Right atrium auricular region (tissue), 2 donors: ENCODE data around the gene MYO5C. TPM values are rescaled to one million over a fixed set of nuclear protein-coding genes. Genes with fewer than 3 reads are reported as not detected.

Source experiments
- DNase-seq: peaks from one replicate; pipeline ENCODE4 v3.0.0-alpha.2; 2019; ENCODE audit warnings: low spot score
- H3K27ac ChIP-seq, 2 donors: fragments of 200-600 bp; sonication (generic); 1 replicate in 1 of 2; 2 replicates in 1 of 2; pipeline ENCODE4 v1.5.1; 2016 to 2019
- H3K27me3 ChIP-seq, 2 donors: fragments of 200-600 bp; sonication (generic); one replicate each; pipeline versions ENCODE4 v1.5.1 to v1.6.0; 2017 to 2019
- H3K36me3 ChIP-seq: fragments of 200-600 bp; sonication (generic); one replicate; pipeline ENCODE4 v1.5.1; 2016
- H3K4me1 ChIP-seq, 2 donors: fragments of 200-600 bp; sonication (generic); one replicate each; pipeline versions ENCODE4 v1.5.1 to v1.6.0; 2017 to 2019
- H3K4me3 ChIP-seq, 2 donors: fragments of 200-600 bp; sonication (generic); 1 replicate in 1 of 2; 2 replicates in 1 of 2; pipeline ENCODE4 v1.5.1; 2017 to 2019; ENCODE audit warnings: mild to moderate bottlenecking in 1 of 2, moderate library complexity in 1 of 2
- H3K9me3 ChIP-seq, 2 donors: fragments of 200-600 bp; sonication (generic); one replicate each; pipeline ENCODE4 v1.5.1; 2019
- CTCF ChIP-seq, 2 donors: fragments of 200-600 bp; sonication (generic); IDR thresholded peaks; one replicate each; pipeline ENCODE4 v1.5.1; 2019; ENCODE audit warnings: antibody characterized with exemption in 2 of 2
- total RNA-seq, 2 donors: library from RNA; depleted of rRNA; stranded (reverse); fragments of >200 nt; gene quantifications; one replicate each; pipeline ENCODE4 v1.1.0, GENCODE V29; 2016

Gene MYO5C
- total RNA-seq, 2 donors from 2014 or later = 2.0 to 5.3 TPM

GRCh38 chr15:52338891-52339290 lies 43.3 kb upstream of the MYO5C start:
- peaks cover 6% of the 10 kb centered on the region for H3K36me3 ChIP-seq
- H3K4me1 ChIP-seq = peaks cover 0 to 14% of the 10 kb centered on the region in 2 donors
- no peak for DNase-seq
- no peak overlapping the region for H3K4me3 ChIP-seq
- H3K27ac ChIP-seq = no peak overlapping the region
- no peaks in the 10 kb centered on the region for H3K9me3 ChIP-seq
- TF ChIP-seq CTCF (IDR thresholded peaks at IDR 0.05) = no peak
- no peaks in the 10 kb centered on the region for H3K27me3 ChIP-seq

GRCh38 chr15:52338058-52338457 lies 42.5 kb upstream of the MYO5C start:
- H3K27ac ChIP-seq = peak overlapping the region; percentile 66 to 83

GRCh38 chr15:52337198-52337853 lies 41.7 kb upstream of the MYO5C start:
- no peak for DNase-seq
- Histone ChIP-seq H3K27ac (peak overlapping the region; percentile 66 to 83), H3K9me3 (no peaks in the 10 kb centered on the region), H3K4me3 (no peak overlapping the region), H3K4me1 (peaks cover 0 to 12% of the 10 kb centered on the region in 2 donors), H3K36me3 (peaks cover 6% of the 10 kb centered on the region), H3K27me3 (no peaks in the 10 kb centered on the region)
- no peak for TF ChIP-seq CTCF (IDR thresholded peaks at IDR 0.05)

More at GRCh38 chr15:52338058-52338457, 42.5 kb upstream of the MYO5C start:
- Histone ChIP-seq H3K36me3 (peaks cover 6% of the 10 kb centered on the region), H3K27me3 (no peaks in the 10 kb centered on the region), H3K9me3 (no peaks in the 10 kb centered on the region), H3K4me1 (peaks cover 0 to 12% of the 10 kb centered on the region in 2 donors), H3K4me3 (no peak overlapping the region)
- no peak for TF ChIP-seq CTCF (IDR thresholded peaks at IDR 0.05)
- no peak for DNase-seq

GRCh38 chr15:52336529-52336928 lies 40.9 kb upstream of the MYO5C start:
- Histone ChIP-seq H3K9me3 (no peaks in the 10 kb centered on the region), H3K4me3 (no peak overlapping the region), H3K36me3 (peaks cover 6% of the 10 kb centered on the region), H3K27me3 (no peaks in the 10 kb centered on the region), H3K4me1 (peaks cover 0 to 12% of the 10 kb centered on the region in 2 donors), H3K27ac (peak overlapping the region; percentile 66 to 83)
- DNase-seq = no peak
- peak in 1 of 2 donors; percentile 19 for TF ChIP-seq CTCF (IDR thresholded peaks at IDR 0.05)

- Histone ChIP-seq H3K36me3 (peaks cover 6% of the 10 kb centered on the region), H3K27me3 (no peaks in the 10 kb centered on the region), H3K27ac (no peak overlapping the region), H3K4me3 (no peak overlapping the region), H3K9me3 (no peaks in the 10 kb centered on the region), H3K4me1 (peaks cover 0 to 12% of the 10 kb centered on the region in 2 donors)
- no peak for DNase-seq
- no peak for TF ChIP-seq CTCF (IDR thresholded peaks at IDR 0.05)
Measured at GRCh38 chr15:52334491-52335160, 39.0 kb upstream of the MYO5C start.
